A549 treated with Mapracorat at 1 μM for 4 hours (cell line): ENCODE measurements around the gene BTBD18. TPM values are rescaled to one million over a fixed set of nuclear protein-coding genes. Genes with fewer than 3 reads are reported as not detected.

Source experiments
- total RNA-seq: library from RNA; stranded (reverse); fragments of 200-300 nt; extraction: Qiagen RNA extraction; gene quantifications from 5 replicates; pipeline ENCODE4 v1.2.3, GENCODE V29; 2022

BTBD18 gene
- not detected in 5 replicates for total RNA-seq

DNA sequence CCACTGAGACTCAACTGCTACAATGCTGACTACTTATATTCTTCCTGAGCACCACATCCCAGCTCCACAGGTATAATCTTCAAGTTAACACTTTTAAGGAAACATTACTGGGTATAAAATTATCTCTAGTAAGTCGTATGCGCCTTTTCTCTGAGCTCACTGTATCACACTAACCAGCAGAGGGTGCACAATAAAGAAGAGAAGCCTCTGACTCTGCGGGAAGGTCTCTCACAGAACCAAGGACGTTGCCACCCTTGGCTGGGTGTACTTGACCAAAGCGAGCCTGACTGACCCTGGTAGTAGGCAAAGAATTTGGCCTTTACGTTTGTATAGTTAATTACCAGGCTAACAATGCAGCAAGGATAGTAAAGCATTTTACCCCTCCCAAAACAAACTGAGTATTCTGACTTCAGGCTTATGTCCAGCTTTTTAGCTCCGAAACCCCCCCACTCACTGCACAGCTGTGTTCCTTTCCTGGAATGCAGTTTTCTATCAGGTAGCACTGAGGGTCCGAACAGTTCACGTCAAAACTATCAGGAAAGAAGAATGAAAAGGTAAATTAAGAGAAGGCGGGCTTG, at the start of gene BTBD18:
BTBD18 (minus strand) TSS at position 144 of the 578 bp plus-strand sequence. CDS start 631 bp downstream, outside the sequence.

GRCh38 chr11:57761301-57762234, 9.9 kb upstream of the BTBD18 start, which contains the start of gene CTNND1:
Gene CTNND1 (plus strand): TSS chr11:57761802. CDS start chr11:57791479, 29,677 bp downstream.

DNA sequence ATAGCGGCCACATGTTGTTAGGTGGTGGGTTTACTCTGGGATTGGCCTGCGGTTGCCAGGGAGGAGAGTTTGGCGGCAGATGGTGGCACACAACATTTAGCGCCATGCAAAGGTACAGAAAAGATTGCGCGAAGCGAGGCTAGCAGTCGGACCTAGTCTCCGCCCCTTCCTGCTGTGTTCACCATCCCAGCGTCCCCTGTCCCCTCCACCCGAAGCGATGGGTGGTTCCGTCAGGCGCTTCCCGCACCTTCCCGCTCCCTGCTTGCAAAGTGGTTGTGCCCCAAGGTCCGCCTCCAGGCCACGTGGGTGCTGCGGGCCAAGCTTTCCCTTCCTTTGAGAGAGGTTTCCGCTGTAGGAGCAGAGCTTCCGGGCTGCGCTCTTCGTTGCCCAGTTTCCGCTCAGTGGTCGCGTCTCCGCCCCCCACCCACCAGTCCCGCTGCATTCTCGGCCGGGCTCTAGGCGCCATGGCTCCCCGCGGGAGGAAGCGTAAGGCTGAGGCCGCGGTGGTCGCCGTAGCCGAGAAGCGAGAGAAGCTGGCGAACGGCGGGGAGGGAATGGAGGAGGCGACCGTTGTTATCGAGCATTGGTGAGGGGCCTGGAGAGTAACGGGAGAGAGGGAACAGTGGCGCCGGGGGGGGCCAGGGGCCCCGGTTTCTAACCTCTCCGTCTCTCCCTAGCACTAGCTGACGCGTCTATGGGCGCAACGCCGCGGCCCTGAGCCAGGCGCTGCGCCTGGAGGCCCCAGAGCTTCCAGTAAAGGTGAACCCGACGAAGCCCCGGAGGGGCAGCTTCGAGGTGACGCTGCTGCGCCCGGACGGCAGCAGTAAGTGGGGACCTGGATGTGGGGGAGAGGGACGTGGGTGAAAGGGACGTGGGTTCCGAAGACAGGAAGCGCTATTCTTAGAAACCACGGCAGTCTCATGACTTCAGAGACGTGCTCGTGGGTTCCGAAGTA, 10.2 kb downstream of the BTBD18 start, which contains the start of gene SELENOH:
SELENOH (plus strand) TSS at position 360 of the 955 bp plus-strand sequence; CDS start at position 465, 105 bp downstream.

DNA sequence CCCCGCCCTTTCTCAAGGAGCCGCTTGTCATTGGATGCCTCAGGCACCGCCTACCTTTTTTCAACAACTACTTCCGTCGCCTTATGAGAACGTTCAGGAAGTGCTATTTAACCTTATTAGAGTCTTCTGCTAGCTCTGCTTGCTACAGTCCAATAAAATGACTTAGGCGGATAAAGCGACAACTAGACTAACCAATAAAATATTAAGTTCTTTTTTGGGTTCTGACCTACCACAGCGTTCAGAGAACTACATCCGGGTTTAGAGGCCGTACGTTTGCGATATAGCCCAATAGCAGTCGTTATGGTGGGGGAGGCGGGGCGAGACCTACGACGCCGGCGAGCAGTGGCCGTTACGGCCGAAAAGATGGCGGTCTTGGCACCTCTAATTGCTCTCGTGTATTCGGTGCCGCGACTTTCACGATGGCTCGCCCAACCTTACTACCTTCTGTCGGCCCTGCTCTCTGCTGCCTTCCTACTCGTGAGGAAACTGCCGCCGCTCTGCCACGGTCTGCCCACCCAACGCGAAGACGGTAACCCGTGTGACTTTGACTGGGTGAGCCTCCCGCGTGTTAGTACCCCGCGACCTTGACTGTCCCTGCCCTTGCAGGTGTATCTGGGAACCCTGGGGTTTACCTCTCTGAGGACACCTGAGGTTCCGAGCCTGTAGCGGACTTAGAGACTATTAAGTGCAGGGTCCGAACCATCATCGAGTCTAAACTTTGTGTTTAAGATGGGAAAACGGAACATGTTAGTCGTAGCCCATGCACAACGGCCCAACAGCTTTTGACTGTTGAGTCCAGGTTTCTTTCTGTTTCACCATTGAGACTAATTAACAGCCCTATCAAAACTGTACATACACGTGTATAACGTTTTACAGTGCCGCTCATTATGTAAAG, 39.1 kb downstream of the BTBD18 start, which contains the start of gene TMX2:
TMX2 (plus strand) TSS at position 338 of the 895 bp plus-strand sequence; CDS start at position 364, 26 bp downstream.

GRCh38 chr11:57711414-57712255, 40.0 kb downstream of the BTBD18 start, which contains the start of gene MED19:
Gene MED19 (minus strand): TSS chr11:57712215. CDS start chr11:57712179, 36 bp downstream.

Other genes with a start within 250 kb of the BTBD18 start
- gene SLC43A1, start 236.1 kb downstream of the BTBD18 start, total RNA-seq: 2.1 to 3.3 TPM (median 2.6 TPM) in 5 replicates
- 146 to 173 TPM (median 158 TPM) in 5 replicates for gene TIMM10, start 221.1 kb downstream of the BTBD18 start, total RNA-seq
- gene SMTNL1, start 214.2 kb downstream of the BTBD18 start, total RNA-seq: not detected in 5 replicates
- 34.7 to 42.5 TPM (median 39.8 TPM) in 5 replicates for gene UBE2L6, start 184.1 kb downstream of the BTBD18 start, total RNA-seq
- gene SERPING1, start 154.1 kb downstream of the BTBD18 start, total RNA-seq: 0.63 to 1.0 TPM (median 0.83 TPM) in 5 replicates
- gene YPEL4, start 101.9 kb downstream of the BTBD18 start, total RNA-seq: 0.13 to 0.41 TPM (median 0.18 TPM) in 5 replicates
- gene CLP1, start 94.1 kb downstream of the BTBD18 start, total RNA-seq: 26.8 to 28.8 TPM (median 28.0 TPM) in 5 replicates
- gene ZDHHC5, start 83.7 kb downstream of the BTBD18 start, total RNA-seq: 68.3 to 76.4 TPM (median 69.7 TPM) in 5 replicates
- 26.3 to 33.5 TPM (median 30.9 TPM) in 5 replicates for gene MED19, start 39.6 kb downstream of the BTBD18 start, total RNA-seq
- gene TMX2, start 39.2 kb downstream of the BTBD18 start, total RNA-seq: 143 to 164 TPM (median 150 TPM) in 5 replicates
- 113 to 155 TPM (median 142 TPM) in 5 replicates for gene SELENOH, start 10.3 kb downstream of the BTBD18 start, total RNA-seq
- 53.6 to 65.9 TPM (median 63.4 TPM) in 5 replicates for gene CTNND1, start 10.0 kb upstream of the BTBD18 start, total RNA-seq